ENCODE measurements around the gene PLS3.

- TF ChIP-seq ZNF512 (CRISPR knock-in tag; IDR thresholded peaks at IDR 0.05; ENCODE audit: borderline replicate concordance): no peak
- TF ChIP-seq CTCF (IDR thresholded peaks at IDR 0.05): no peak
- TF ChIP-seq CREB1 (CRISPR knock-in tag; IDR thresholded peaks at IDR 0.05): no peak
- no peak for TF ChIP-seq ZNF263 (CRISPR knock-in tag; IDR thresholded peaks at IDR 0.05; ENCODE audit: low read depth)
- no peak for TF ChIP-seq KAT7 (CRISPR knock-in tag; IDR thresholded peaks at IDR 0.05; ENCODE audit: borderline replicate concordance)
- TF ChIP-seq CBFB (CRISPR knock-in tag; IDR thresholded peaks at IDR 0.05; ENCODE audit: low read depth): no peak
- TF ChIP-seq EMX1 (CRISPR knock-in tag; IDR thresholded peaks at IDR 0.05): no peak
- no peak for TF ChIP-seq STAT6 (CRISPR knock-in tag; conservative IDR thresholded peaks at IDR 0.05; ENCODE audit: low read depth)
- no peak for TF ChIP-seq MXD4 (CRISPR knock-in tag; IDR thresholded peaks at IDR 0.05; ENCODE audit: borderline replicate concordance)
Measured at GRCh38 chrX:115539841-115540240, 21.1 kb upstream of the PLS3 start.

Measured in WTC11 (cell line).